SU-DHL-6 (cell line): ENCODE measurements around the gene ANKRD29.

Experiments
- H2AFZ ChIP-seq: fragments of 200-600 bp; sonication (generic); 2 replicates; pipeline ENCODE4 v1.6.1; 2014; ENCODE audit warnings: low read depth, mild to moderate bottlenecking, moderate library complexity, mixed read lengths, antibody characterized with exemption, low read length; ENCODE audit not compliant: severe bottlenecking
- H3F3A ChIP-seq: fragments of 200-600 bp; shearing (Covaris generic); 2 replicates; pipeline ENCODE4 v1.6.0; 2016; ENCODE audit warnings: antibody characterized with exemption, mild to moderate bottlenecking; ENCODE audit not compliant: insufficient read depth
- H3K27ac ChIP-seq: fragments of 200-600 bp; sonication (generic); 2 replicates; pipeline ENCODE4 v1.5.1; 2016; ENCODE audit warnings: low read depth, mild to moderate bottlenecking, low read length, moderate library complexity, mixed read lengths
- H3K27me3 ChIP-seq: fragments of 200-600 bp; sonication (generic), shearing (Covaris generic); 2 replicates; pipeline ENCODE4 v1.6.0; 2014; ENCODE audit warnings: mild to moderate bottlenecking, low read length
- H3K36me3 ChIP-seq: fragments of 200-600 bp; sonication (generic); 2 replicates; pipeline ENCODE4 v1.6.1; 2014; ENCODE audit warnings: mild to moderate bottlenecking, low read length, mixed read lengths
- H3K4me2 ChIP-seq: fragments of 300-600, 200-600 bp; shearing (Covaris generic), sonication (generic); 2 replicates; pipeline ENCODE4 v1.6.0; 2014; ENCODE audit warnings: low read length, low read depth, mild to moderate bottlenecking; ENCODE audit not compliant: poor library complexity, severe bottlenecking
- H3K4me3 ChIP-seq: fragments of 200-600 bp; sonication (generic); 2 replicates; pipeline ENCODE4 v1.5.1; 2014; ENCODE audit warnings: antibody characterized with exemption, low read length, mild to moderate bottlenecking, mixed read lengths; ENCODE audit not compliant: insufficient read depth, poor library complexity, severe bottlenecking
- H3K79me2 ChIP-seq: fragments of 200-600 bp; sonication (generic); 2 replicates; pipeline ENCODE4 v1.6.1; 2014; ENCODE audit warnings: mild to moderate bottlenecking, low read length, moderate library complexity; ENCODE audit not compliant: insufficient read depth
- H3K9ac ChIP-seq: fragments of 200-600 bp; sonication (generic); 2 replicates; pipeline ENCODE4 v1.7.0; 2014; ENCODE audit warnings: mild to moderate bottlenecking, low read length
- H3K9me2 ChIP-seq: fragments of 200-600 bp; sonication (generic); replicated peaks from 2 replicates; pipeline ENCODE4 v1.6.1; 2014; ENCODE audit warnings: low read length; ENCODE audit not compliant: insufficient read depth
- H3K9me3 ChIP-seq: fragments of 200-600 bp; sonication (generic); 2 replicates; pipeline ENCODE4 v1.6.1; 2014; ENCODE audit warnings: low read length, mixed read lengths; ENCODE audit not compliant: insufficient read depth
- H4K20me1 ChIP-seq: fragments of 200-600 bp; sonication (generic); 2 replicates; pipeline ENCODE4 v1.6.1; 2014; ENCODE audit warnings: low read depth, mild to moderate bottlenecking, antibody characterized with exemption, low read length, moderate library complexity, mixed read lengths
- EZH2phosphoT487 ChIP-seq: fragments of 200-600 bp; sonication (generic), shearing (Covaris generic); conservative IDR thresholded peaks from 2 replicates; pipeline ENCODE4 v1.6.1; 2018; ENCODE audit warnings: mild to moderate bottlenecking, antibody characterized with exemption, low read length, moderate library complexity, mixed read lengths
- TF ChIP-seq, protein P1 (sequence below): fragments of 200-600 bp; sonication (generic); IDR thresholded peaks from one replicate; pipeline ENCODE4 v1.5.1; 2017; ENCODE audit warnings: antibody characterized with exemption, mild to moderate bottlenecking, low read length, moderate library complexity; ENCODE audit not compliant: insufficient read depth, poor library complexity, severe bottlenecking

ANKRD29 gene

DNA sequence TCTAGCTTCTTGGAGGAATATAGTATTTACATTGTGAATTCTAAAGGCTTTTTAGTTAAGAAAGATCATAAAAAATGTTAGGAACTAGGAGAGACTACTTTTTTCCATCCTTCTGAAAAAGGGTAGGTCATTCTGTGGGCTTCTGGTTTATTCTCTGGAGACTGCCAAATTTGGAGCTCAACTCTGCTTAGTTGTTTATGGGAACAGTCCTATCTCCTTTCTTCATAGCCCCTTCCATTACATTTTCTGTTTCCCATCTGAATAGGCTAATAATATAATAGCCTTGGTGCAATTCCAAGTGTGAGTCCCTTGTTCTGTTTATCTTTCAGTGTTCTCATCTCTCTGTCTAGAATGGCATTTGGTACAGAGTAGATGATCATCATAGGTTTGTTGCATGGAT lies 42.1 kb upstream of the ANKRD29 start:
- Histone ChIP-seq H4K20me1 (no peaks in the 10 kb centered on the region), H3K9me2 (no peaks in the 10 kb centered on the region), H3K36me3 (no peaks in the 10 kb centered on the region), H3K79me2 (no peaks in the 10 kb centered on the region), H3K4me3 (no peak overlapping the region), H3K27ac (no peak overlapping the region), H3K27me3 (no peaks in the 10 kb centered on the region), H3K4me2 (no peak overlapping the region), H3K9me3 (no peaks in the 10 kb centered on the region), H2AFZ (no peak overlapping the region), H3F3A (no peaks in the 10 kb centered on the region), H3K9ac (no peak overlapping the region)
- TF ChIP-seq EZH2phosphoT487, result no peak
- TF ChIP-seq, protein P1, sequence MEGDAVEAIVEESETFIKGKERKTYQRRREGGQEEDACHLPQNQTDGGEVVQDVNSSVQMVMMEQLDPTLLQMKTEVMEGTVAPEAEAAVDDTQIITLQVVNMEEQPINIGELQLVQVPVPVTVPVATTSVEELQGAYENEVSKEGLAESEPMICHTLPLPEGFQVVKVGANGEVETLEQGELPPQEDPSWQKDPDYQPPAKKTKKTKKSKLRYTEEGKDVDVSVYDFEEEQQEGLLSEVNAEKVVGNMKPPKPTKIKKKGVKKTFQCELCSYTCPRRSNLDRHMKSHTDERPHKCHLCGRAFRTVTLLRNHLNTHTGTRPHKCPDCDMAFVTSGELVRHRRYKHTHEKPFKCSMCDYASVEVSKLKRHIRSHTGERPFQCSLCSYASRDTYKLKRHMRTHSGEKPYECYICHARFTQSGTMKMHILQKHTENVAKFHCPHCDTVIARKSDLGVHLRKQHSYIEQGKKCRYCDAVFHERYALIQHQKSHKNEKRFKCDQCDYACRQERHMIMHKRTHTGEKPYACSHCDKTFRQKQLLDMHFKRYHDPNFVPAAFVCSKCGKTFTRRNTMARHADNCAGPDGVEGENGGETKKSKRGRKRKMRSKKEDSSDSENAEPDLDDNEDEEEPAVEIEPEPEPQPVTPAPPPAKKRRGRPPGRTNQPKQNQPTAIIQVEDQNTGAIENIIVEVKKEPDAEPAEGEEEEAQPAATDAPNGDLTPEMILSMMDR, result no peak

DNA sequence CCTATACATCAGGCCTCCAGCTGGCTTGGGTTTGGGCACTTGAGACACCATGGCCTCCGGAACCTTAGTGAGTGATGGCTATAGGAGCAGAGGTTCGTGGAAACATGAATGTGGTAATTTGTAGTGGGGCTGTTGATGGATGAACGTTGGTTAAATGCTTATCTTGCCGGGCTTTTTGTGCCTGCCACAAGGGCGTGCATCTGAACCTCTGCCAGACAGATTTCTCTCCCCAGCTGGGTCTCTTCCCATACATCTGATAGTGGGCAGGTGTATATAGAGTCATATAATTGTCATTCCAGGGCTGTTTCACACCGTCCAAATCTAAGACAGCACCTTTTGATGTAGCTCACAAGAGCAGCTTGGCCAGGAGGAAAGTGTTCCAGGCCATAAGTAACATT lies 41.3 kb upstream of the ANKRD29 start:
- H3F3A ChIP-seq, result no peaks in the 10 kb centered on the region
- H3K9me3 ChIP-seq, result no peaks in the 10 kb centered on the region
- H4K20me1 ChIP-seq, result no peaks in the 10 kb centered on the region
- no peak overlapping the region for H3K27ac ChIP-seq
- no peak overlapping the region for H3K4me3 ChIP-seq
- no peak overlapping the region for H2AFZ ChIP-seq
- no peak for TF ChIP-seq EZH2phosphoT487
- TF ChIP-seq, protein P1, result no peak
- no peaks in the 10 kb centered on the region for H3K9me2 ChIP-seq
- H3K9ac ChIP-seq, result no peak overlapping the region
- no peak overlapping the region for H3K4me2 ChIP-seq
- no peaks in the 10 kb centered on the region for H3K36me3 ChIP-seq
- no peaks in the 10 kb centered on the region for H3K79me2 ChIP-seq
- no peaks in the 10 kb centered on the region for H3K27me3 ChIP-seq

DNA sequence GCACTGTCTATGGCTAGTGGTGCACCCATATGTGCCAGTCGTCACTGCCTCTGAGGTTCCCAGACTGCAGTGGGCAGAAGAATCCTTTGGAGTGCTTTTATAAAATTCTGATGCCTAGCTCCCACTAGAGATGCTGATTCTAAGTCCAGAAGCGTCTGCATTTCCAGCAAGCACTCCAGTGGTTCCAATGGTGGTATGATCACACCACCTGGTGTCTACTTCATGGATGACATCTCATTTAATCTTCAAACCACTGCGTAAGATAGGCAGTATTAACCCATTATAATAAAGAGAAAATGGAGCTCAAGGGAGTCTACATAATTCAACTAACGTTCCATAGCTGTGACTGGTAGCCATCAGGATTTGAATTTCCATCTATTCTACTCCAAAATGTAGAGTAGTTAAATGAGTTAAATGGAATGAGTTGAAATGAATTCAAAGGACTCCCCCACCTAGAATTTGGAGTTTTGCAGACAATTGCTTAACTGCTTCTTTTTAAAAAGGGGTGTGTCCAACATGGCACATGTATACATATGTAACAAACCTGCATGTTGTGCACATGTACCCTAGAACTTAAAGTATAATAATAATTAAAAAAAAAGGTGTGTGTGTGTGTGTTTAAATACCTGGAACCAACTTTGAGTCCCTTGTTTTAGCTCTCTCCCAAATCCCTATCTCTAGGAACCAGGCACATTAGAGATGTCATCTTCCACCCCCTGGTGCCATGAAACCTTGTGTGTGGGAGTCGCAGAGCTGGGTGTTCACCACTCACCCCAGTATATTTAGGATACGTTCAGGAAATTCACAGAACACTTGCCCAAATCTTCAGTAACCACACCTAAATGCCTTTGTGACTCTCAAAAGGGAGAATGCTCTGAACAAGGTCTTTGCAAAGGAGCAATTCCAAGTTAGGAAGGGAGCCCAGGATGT lies 40.6 kb upstream of the ANKRD29 start:
- H3K27me3 ChIP-seq, result no peaks in the 10 kb centered on the region
- no peaks in the 10 kb centered on the region for H3K79me2 ChIP-seq
- H3K9me3 ChIP-seq, result no peaks in the 10 kb centered on the region
- H4K20me1 ChIP-seq, result no peaks in the 10 kb centered on the region
- no peaks in the 10 kb centered on the region for H3K36me3 ChIP-seq
- no peak overlapping the region for H3K4me2 ChIP-seq
- H3K9me2 ChIP-seq, result no peaks in the 10 kb centered on the region
- TF ChIP-seq EZH2phosphoT487, result no peak
- TF ChIP-seq, protein P1, result peak; percentile 16
- H2AFZ ChIP-seq, result no peak overlapping the region
- no peaks in the 10 kb centered on the region for H3F3A ChIP-seq
- H3K4me3 ChIP-seq, result no peak overlapping the region
- no peak overlapping the region for H3K27ac ChIP-seq
- H3K9ac ChIP-seq, result no peak overlapping the region
